GM12801 (cell line): ENCODE data around the gene ZNF322.

Source experiments
- CTCF ChIP-seq: IDR thresholded peaks from one replicate; pipeline ENCODE4 v1.5.1; 2011; ENCODE audit warnings: control low read depth; ENCODE audit not compliant: insufficient read length; ENCODE audit errors: extremely low read depth

ZNF322 gene

GRCh38 chr6:26629359-26629758 is 30.2 kb downstream of the ZNF322 start:
- TF ChIP-seq CTCF, result no peak

- TF ChIP-seq CTCF, result no peak
Observed at GRCh38 chr6:26627843-26628242, 31.7 kb downstream of the ZNF322 start.

GRCh38 chr6:26624557-26624956 is 35.0 kb downstream of the ZNF322 start:
- no peak for TF ChIP-seq CTCF

- TF ChIP-seq CTCF, result no peak
Observed at GRCh38 chr6:26623339-26623859, 36.1 kb downstream of the ZNF322 start.

- TF ChIP-seq CTCF, result no peak
Observed at GRCh38 chr6:26613689-26614683, 45.6 kb downstream of the ZNF322 start.

GRCh38 chr6:26613201-26613600 is 46.3 kb downstream of the ZNF322 start:
- no peak for TF ChIP-seq CTCF

GRCh38 chr6:26611599-26611998 is 47.9 kb downstream of the ZNF322 start:
- no peak for TF ChIP-seq CTCF
